ENCODE results near the gene ANKEF1.

The ANKEF1 gene

DNA sequence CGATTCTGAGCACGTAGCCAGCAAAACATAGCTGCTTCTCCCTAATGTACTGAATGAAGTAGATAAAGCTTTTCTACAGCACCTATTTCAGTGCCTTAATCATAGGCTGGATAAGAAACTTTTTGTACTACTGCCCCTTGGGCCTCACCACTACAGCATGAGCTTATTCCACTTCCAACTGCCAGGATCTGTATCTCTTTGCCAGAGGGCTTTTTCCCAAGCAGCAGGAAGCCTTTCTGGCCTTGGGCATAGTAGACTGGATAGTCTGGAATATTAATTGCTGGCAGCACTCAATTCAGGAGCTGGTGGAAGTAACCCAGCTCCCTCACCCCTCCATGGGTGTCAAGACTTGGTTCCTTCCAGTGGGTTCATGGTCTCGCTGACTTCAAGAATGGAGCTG is 43.6 kb downstream of the ANKEF1 start:
- no peak for DNase-seq (ENCODE audit: low read depth)
- H3K4me3 ChIP-seq (ENCODE audit: low read depth, low read length), result no peak overlapping the region
- TF ChIP-seq, protein P1, sequence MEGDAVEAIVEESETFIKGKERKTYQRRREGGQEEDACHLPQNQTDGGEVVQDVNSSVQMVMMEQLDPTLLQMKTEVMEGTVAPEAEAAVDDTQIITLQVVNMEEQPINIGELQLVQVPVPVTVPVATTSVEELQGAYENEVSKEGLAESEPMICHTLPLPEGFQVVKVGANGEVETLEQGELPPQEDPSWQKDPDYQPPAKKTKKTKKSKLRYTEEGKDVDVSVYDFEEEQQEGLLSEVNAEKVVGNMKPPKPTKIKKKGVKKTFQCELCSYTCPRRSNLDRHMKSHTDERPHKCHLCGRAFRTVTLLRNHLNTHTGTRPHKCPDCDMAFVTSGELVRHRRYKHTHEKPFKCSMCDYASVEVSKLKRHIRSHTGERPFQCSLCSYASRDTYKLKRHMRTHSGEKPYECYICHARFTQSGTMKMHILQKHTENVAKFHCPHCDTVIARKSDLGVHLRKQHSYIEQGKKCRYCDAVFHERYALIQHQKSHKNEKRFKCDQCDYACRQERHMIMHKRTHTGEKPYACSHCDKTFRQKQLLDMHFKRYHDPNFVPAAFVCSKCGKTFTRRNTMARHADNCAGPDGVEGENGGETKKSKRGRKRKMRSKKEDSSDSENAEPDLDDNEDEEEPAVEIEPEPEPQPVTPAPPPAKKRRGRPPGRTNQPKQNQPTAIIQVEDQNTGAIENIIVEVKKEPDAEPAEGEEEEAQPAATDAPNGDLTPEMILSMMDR (IDR thresholded peaks at IDR 0.05; ENCODE audit: insufficient read depth, low read depth, low read length, missing control alignments), result no peak

DNA sequence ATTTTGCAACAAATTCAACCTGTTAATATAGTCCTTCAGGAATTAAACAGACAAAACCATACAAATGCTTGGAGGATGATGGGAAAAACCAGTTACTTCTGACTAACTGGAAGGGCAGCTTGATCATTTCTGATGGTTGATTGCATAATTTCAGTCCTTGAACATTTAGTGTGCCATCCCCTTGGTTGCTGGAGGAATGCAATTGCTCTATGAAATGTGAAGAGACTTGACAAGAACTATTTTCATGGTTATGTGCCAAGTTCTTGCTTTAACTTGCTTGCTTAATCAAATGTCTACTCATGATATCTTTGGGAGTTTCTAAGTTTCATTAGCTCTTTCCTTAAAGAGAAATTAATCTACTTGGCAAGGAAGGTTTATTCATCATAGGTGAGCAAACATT is 45.2 kb downstream of the ANKEF1 start:
- DNase-seq (ENCODE audit: low read depth), result no peak
- no peak overlapping the region for H3K4me3 ChIP-seq (ENCODE audit: low read depth, low read length)
- TF ChIP-seq, protein P1 (IDR thresholded peaks at IDR 0.05; ENCODE audit: insufficient read depth, low read depth, low read length, missing control alignments), result no peak

DNA sequence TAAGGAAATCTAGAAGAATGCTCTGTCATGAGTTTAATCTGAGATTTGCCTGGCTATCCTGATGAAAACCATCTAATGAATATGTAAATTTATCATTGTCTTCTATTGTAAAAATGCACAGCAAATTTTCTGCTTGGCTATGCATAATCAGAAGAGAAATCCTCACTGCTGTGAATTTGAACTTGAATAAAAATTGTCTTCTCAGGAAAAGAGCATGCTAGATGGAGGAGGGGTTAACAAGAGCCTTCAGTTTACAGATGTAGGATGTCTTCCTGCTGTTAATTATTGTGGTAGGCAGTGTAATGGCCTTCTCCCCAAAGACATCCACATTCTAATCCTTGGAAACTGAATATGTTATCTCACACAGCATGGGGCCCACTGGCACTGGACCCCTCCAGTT is 45.8 kb downstream of the ANKEF1 start:
- DNase-seq (ENCODE audit: low read depth), result no peak
- TF ChIP-seq, protein P1 (IDR thresholded peaks at IDR 0.05; ENCODE audit: insufficient read depth, low read depth, low read length, missing control alignments), result no peak
- no peak overlapping the region for H3K4me3 ChIP-seq (ENCODE audit: low read depth, low read length)

DNA sequence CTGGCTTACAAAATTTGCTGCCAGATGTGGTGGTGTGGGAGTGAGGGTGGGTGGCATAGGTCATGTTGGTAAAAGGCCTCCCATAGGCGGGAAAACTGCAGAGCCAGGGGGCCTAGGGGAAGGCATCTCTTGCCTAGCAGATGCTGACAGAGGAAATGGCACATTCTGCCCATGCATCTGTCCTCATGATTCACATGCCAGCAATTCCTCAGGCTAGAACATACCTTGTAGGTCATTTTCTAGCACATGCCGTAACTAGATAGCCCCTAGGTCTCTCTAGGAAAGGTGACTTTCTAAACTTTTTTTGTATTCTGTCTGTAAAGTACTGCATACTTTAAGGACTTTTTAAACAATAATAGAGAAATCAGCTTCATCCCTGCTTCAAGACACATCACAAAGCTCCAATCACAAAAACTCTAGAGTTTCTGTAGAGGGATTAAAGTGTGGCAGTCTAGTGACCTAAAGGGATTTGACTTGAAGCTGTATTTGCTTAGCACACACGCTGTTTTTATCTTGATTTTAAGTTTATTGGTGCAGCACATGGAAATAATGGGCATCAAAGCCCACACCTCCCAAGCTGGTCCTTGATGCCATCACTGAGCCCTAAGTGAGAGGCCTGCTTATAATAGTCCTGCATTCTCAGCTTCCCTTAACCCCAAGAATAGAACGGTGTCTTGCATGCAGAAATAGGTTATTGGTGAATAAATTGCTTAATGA is 55.2 kb downstream of the ANKEF1 start:
- TF ChIP-seq, protein P1 (IDR thresholded peaks at IDR 0.05; ENCODE audit: insufficient read depth, low read depth, low read length, missing control alignments), result no peak
- no peak overlapping the region for H3K4me3 ChIP-seq (ENCODE audit: low read depth, low read length)
- no peak for DNase-seq (ENCODE audit: low read depth)

DNA sequence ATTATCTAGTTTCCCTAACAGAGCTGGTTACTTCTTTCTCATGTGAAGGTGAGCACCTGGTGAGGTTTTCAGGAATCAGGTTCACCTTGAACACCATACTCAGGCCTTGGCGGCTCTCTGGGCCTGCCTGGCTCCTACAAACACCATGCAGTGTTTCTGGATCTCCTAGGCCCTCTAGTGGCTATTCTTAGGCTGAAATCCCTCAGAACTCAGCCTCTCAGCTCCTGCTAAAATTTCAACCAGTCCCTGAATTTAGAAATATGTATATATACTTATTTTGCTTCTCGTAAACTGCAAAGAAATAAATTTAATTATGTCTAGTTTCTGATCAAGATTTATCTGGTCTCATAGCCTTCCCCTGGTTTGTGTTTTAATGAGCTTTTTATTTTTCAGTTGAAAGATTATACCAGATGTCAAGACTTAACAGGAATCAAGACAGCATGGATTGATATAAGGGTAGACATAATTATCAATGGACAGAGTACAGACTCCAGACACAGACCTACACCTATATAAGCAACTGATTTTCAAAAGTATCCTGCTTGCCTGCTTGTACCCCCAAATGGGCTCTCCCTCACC is 55.9 kb downstream of the ANKEF1 start:
- no peak overlapping the region for H3K4me3 ChIP-seq (ENCODE audit: low read depth, low read length)
- peak; percentile 61 for DNase-seq (ENCODE audit: low read depth)
- TF ChIP-seq, protein P1 (IDR thresholded peaks at IDR 0.05; ENCODE audit: insufficient read depth, low read depth, low read length, missing control alignments), result peak; percentile 72

DNA sequence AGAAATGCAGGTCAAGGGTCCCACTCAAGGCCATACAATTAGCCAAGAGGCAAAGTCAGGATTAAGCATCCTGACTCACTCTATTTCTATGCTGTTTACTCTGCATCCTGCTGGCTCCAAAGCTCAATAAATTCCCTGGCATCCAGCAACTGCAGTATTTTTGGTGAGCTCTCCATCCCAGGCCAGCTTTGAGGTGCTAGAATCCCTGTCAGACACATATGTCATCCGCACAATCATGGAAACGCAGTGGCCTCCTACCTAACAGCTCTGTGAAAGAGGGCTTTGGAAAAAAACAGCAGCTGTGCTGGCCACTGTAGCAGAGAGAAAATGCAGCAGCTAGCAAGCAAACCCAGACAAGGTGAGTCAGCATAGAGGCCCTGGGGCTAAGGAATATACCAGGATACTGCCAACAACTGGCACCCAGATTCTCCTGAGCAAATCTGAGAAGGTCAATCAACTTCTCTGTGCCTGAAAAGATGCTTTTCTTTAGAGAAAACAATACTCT is 58.4 kb downstream of the ANKEF1 start:
- TF ChIP-seq, protein P1 (IDR thresholded peaks at IDR 0.05; ENCODE audit: insufficient read depth, low read depth, low read length, missing control alignments), result no peak
- H3K4me3 ChIP-seq (ENCODE audit: low read depth, low read length), result no peak overlapping the region
- DNase-seq (ENCODE audit: low read depth), result no peak

Measured in GM12865 (cell line).